Muscle of arm (tissue), 12 donors: ENCODE measurements around the gene KCNQ5. TPM values are rescaled to one million over a fixed set of nuclear protein-coding genes. Genes with fewer than 3 reads are reported as not detected.

Source experiments
- DNase-seq: peaks from one replicate; pipeline ENCODE4 v3.0.0-alpha.2; 2013
- polyA plus RNA-seq, 12 donors: library from polyadenylated mRNA; unstranded; fragments of 120-200 nt; gene quantifications; one replicate each; pipeline ENCODE4 v1.2.1, GENCODE V29; 2013; ENCODE audit not compliant: insufficient read length in 12 of 12

Gene KCNQ5
- polyA plus RNA-seq, 12 donors = 0.36 to 2.4 (median 1.3) TPM; not detected in 1

DNA sequence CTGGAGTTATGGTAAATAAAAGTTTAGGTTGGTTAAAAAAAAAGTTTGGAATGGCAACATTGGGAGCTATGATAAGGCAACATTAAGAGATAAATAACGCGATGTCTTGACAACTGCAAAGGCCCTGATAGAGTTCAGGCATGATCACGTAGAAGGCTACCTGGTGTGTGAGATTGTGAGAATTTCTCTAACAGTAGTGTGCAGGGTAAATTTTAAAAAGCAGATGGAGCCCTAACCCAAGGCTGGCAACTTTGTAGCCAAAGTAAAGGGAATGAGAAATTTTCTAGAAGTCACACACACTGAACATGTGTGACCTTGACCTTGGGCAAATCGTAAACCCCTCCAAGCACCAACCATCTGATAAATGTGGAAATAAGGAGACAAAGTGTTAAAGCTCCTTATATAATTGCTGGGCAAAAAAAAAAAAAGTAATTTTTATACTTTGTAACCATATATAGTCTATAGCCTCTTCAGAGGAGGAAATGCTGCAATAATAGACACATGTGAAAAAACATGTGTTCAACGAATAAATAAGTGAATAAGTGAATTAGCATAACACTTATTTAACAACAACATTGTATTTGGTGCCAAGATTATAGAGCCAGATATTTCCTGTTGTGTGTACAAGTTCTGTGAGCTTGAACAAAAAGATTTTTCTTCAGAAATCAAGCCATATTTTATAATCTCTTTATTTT lies 18.2 kb downstream of the KCNQ5 start:
- DNase-seq = no peak

GRCh38 chr6:72640615-72640930 lies 18.7 kb downstream of the KCNQ5 start:
- DNase-seq = no peak

DNA sequence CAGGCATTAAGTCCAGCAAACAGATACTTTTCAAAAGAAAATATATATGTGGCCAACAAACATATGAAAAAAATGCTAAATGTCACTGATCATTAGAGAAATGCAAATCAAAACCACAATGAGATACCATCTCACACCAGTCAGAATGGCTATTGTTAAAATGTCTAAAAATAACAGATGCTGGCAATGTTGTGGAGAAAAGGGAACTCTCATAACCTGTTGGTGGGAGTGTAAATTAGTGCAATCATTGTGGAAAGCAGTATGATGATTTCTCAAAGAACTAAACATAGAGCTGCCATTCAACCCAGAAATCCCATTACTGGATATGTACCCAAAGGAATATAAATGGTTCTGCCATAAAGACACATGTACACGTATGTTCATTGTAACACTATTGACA lies 20.6 kb downstream of the KCNQ5 start:
- DNase-seq = no peak

GRCh38 chr6:72643214-72643613 lies 21.4 kb downstream of the KCNQ5 start:
- DNase-seq = no peak

- no peak for DNase-seq
Measured at GRCh38 chr6:72646604-72647485, 25.0 kb downstream of the KCNQ5 start.

GRCh38 chr6:72647489-72647888 lies 25.6 kb downstream of the KCNQ5 start:
- DNase-seq = no peak

DNA sequence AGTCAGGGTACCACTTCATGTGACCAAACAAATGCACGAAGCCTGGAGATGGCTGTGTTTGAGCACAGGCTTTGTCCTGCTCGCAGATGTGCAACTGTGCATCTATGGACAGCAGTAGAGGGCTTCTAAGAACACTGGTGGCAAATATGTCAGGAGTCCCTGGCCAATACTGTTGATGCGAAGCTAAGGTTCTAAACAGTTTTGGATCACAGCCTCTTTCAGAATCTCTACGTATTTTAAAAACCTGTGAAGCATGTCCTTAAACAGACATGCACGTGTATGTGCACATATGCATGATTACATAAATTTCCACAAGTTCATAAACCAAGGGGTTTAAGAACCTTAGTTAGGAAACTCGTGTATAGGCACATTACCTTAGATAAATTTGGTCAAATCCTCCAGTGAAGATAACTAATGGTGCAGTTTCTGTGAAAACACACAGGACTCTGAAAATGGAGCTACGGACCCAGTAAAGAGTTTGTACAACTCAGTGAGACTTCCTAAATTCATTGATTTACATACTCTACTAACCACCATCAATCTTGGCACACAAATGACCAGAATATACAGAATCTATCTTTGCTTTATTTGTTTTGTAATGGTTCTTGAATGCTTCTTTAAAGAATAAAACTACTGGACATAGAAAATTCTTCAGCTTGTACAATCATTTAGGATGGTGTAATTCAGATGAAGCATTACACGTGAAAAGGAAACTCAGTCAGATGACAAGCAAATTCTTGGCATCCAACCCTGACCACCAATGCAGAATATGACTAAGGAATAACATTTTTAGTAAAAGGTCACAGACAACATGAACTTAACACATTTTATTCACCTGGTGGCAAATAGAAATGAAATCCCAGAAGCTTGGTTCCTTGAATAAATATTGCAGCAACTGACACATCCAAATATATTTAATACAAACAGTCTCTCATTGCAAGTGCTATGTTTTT lies 27.4 kb downstream of the KCNQ5 start:
- DNase-seq = no peak

DNA sequence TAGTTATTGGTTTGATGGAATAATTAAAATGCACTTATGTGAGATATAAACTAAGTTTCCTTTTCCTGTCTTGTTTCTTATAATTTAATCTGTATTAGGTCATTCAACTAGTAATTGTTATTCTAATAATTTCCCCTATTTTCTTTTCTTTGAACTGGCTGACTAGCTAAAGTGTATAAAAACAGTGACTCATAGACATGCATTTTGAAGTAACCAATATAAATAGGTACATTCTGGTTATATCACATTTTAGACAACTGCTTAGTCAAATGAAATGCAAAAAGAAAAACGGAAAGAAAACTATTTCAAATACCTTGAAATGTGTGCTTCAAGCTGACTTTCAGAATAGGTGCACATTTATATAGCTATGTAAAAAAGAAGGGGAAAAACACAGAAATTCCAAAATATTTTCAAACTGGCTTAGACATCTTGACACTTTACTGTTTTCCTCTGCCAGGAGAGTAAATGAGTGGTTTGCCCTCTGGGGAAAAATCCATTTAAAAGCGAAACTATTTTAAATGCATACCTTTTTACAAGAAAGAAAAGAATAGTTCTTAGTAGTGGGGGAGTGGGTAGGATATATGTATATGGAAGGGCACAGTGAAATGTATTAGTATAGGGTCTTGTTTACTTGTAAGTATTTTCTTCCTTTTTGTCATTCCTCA lies 28.3 kb downstream of the KCNQ5 start:
- DNase-seq = no peak

DNA sequence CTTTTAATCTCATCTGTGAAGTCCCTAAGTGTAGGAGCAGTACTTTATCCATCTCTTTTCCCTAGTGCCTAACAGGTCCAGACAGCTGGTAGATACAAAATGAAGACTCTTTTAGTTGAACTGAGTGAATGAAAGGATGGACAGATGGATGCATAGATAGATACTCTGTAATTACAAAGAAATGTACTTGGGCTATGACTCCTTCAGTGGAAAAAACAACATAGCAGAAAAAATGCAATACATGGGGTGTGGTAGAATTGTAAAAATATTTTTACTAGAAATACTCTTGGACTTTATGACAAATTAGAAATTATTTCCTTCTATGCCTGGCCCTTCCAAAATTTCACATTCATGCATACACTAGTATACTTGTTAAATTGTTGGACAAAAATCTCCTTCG lies 29.3 kb downstream of the KCNQ5 start:
- DNase-seq = no peak

DNA sequence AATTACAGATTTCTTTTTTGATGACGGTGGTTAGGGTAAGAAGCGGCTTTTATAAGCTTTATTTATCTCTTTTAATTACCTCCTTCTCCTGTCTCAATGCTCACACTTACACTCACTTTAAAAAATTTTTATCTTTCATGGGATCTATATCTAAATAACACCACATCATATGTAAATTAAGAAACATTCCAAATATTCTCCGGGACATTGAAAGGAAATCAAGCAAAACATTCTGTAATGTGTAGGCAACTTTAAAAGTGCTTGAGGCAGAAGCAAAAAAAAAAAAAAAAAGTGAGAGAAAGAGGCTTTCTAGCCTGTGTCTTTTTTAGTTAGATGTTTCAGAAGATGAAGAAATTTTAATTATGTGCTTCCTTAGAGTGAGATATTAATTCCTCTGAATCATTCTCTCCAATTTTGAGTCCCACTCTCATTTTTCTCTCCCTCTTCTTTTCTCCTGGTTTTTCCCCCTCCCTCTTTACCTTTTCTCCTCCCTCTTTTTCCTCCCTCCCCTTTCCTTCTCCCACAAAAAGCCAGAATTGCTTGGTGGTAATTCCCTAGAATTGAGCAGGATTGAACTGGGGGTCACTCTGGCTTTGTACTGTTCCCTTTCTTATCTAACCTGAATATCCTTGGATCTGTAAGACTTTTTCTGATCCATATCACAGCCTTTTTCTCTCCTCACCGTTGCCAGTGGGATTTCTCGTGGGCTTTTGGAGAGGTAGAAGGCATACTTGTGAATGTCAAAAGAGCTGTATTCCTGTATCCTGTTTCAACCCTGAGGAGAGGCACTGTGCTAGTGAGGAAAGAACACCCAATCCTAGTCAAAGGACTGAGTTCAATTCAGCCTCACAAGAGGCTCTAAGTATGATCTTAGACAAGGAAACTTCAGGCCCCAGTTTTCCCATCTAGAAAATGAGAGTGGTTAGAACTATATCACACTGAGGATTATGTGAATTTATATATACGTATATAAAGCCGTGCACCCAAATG lies 30.4 kb downstream of the KCNQ5 start:
- no peak for DNase-seq

DNA sequence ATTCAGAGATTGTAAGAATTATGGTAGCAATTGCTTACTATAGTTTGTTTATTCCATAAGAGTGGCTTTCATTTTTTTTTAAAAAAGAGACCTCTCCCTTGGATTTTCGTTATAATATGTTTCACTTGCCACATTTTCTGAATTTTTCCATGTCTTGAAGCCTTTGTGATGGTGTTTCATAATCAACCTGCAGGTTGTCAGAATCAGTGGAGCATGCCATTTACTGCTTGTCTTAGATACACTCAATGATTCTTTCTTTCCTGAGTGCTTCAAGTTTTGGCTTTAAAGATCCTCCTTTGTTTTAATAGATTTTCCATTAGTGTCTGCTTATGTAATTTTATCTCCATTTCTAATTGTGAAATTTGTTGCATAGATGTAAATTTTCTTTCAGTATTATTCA lies 31.2 kb downstream of the KCNQ5 start:
- no peak for DNase-seq

DNA sequence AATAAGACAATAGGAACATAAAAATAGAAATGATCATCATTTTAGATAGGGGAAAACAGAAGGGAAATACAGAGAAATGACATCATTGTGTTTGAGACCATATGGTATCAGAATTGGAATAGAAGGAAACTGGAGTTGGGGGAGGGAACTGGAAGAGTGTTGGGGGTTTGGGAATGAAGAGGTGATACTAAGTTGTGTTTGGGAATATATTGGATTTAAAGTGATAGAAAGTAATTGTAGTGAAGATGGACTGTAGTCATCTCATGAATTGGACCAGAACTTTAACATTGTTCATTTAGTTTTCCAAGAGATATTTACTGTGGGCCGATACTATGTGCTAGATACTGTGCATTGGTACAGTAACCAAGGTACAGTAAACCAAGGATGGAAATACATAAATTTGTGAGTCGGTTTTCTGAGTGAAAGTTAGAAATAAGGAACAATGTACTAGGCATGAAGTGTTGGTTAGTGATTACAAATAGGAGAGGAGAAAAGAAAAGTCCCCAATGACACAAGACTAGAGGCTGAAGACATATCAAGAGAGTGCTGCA lies 32.3 kb downstream of the KCNQ5 start:
- DNase-seq = no peak

- DNase-seq = no peak
Measured at GRCh38 chr6:72657407-72658197, 35.7 kb downstream of the KCNQ5 start.

- no peak for DNase-seq
Measured at GRCh38 chr6:72659754-72660153, 37.9 kb downstream of the KCNQ5 start.

GRCh38 chr6:72661411-72661810 lies 39.5 kb downstream of the KCNQ5 start:
- DNase-seq = no peak

DNA sequence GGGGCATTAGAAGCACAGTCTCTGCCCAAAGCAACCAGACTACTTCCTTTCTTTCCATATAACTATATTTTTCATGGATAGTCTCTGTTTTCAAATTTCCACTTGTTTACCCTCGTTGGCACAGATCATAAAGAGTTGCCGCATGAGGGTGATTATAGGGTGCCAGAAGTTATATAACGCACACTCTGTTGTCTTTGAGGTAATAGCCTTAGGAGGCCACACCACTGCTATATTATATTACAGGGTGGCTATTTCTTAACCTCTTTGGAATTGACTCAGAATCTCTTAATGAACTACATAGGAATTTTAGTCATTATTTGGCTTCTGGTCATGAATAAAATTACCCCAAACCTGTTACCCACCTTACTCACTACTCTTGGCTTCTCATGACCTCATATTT lies 43.7 kb downstream of the KCNQ5 start:
- no peak for DNase-seq

GRCh38 chr6:72669324-72669723 lies 47.5 kb downstream of the KCNQ5 start:
- no peak for DNase-seq

- DNase-seq = no peak
Measured at GRCh38 chr6:72672906-72673305, 51.0 kb downstream of the KCNQ5 start.

- DNase-seq = no peak
Measured at GRCh38 chr6:72674842-72675241, 53.0 kb downstream of the KCNQ5 start.
